NCI-H187 (cell line): ENCODE data around the gene FHAD1.

ENCODE experiments used
- DNase-seq, 2 experiments: peaks; one replicate each; lab custom pipeline; 2025; lab: John Stamatoyannopoulos, UW

FHAD1 gene

DNA sequence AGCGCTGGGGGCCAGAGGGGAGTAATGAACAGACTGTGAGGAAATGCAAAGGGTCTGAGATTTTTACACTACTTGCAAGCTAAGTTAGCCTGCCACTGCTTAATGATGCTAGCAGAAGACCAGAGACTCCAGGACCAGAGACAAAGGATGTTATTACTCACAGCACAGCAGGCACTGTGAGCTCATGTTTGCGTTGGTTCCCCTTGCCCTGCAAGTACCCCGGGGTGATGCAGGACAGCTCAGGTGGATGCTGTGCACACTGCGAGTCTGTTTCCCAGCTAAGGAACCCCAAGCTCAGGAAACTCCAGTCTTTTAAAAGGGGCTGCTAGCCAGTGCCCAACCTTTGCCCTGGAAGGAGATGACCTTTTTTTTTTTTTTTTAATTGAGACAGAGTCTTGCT, 1.2 kb downstream of the FHAD1 start:
- DNase-seq = no peak

DNA sequence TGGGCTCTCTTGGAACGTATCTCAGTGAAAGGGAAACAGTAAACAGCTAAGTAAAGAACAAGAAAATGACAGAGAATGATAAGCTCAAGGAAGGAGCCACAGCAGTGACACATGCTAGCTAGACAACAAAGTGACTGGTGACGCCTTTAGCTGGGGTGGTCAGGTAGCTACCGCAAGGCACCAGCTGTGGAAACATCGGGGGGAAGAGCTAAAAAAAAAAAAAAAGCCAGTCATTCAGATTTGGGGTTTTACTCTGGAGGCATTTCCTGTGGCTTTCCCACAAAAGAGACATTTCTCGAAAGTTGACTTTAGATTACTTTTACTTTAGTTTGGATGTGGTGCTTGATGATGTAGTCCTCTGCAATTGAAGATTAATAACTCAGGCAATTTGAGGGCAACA, 2.1 kb downstream of the FHAD1 start:
- no peak for DNase-seq

DNA sequence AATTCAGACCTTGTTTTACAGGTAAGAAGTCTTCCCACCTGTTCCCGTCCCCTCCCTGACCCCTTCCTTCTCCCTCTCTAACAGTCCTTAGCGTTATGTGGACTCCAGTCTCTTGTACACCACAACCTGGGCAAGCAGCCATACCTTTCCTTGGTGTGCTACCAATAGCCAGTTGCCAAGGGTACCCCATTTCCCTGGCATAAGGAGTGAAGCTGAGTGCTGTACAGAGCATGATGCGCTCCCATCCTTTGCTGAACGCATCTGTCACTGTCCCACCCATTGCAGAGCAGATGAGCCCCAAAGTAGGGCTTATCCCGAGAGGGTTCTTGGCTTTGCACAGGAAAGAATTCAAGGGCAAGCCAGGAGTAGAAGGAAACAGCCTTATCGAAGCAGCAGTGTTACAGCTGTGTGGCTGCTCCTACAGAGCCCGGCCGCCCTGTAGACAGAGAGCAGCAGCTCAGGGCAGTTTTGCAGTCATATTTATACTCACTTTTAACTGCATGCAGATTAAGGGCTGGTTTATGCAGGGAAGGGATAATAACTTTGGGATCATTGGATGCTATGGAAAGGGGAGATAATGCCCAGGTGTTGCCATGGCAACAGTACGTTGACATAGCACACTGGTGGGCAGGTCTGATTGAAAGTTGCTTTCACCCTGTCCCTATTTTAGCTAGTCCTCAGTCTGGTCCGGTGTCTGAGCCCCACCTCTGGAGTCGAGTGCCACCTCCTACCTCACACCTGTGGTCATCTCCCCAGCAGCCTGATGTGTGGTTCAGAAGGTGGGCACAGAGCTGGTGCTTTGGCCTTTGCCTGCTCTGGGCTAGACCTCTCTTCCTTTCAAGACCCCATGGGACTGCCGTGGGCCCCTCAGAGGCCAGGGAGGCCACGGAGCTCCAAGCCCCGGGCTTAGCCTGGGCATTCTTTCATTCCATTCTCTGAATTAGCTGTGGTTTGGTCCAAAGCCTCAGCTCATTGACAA, 5.1 kb downstream of the FHAD1 start:
- no peak for DNase-seq

DNA sequence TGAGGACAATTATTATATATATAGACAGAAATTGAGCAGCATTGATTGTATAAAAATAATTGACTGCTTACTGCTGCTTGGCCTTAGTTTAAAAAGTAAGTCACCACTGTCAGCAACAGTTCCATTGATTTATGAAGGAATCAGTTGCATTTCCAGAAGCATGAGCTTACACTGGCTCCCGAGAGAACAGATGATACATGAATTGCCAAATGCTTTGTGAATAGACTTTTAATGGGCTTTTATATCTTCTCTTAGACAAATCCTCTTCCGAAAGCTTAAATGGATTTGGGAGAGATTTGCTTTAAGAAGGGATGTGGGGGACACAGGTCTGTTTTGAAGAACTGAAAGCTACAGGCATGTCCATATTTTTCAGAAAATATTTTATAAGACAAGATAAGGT, 7.5 kb downstream of the FHAD1 start:
- no peak for DNase-seq

DNA sequence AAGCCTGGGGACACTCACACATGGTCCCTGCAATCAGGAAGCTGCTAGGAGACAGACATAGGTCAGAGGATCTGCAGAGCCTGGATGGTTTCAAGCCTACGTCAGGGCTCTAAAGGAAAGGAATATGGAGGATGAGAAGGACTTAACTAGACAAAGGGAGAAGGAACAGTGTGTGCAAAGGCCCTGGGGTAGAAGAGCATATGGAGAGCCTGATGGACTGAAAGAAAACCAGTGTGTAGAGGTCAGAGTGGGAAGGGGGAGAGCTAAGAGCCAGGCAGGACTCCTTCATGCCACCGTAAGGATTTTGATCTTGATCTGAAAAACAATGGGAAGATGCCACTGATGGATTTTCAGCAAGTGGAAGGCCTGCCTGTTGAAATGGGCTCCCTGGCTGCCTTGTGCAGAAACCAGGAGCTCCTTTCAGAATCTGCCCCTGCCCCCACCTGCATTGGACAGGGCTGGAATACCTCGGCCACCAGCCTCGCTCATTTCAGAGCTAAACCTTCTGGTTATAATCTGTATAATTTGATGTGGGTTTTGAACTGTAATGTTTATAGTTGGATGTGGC, 8.6 kb downstream of the FHAD1 start:
- DNase-seq = no peak

DNA sequence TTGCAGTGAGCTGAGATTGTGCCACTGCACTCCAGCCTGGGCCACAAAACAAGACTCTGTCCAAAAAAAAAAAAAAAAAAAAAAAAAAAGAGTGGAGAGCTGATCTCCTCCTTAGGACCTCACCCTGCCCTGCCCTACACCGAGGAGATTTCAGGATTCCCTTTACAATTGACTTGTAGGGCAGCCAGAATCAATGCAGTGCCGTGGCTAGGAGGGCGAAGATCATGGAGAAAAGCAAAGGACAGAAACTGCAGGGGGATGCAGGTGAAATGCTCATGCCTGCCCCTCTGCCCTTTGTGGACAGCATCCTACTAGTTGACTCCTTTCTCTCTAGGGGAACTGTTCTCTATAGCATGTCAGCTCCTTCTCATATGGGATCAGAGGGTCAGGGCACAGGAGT, 9.6 kb downstream of the FHAD1 start:
- no peak for DNase-seq

DNA sequence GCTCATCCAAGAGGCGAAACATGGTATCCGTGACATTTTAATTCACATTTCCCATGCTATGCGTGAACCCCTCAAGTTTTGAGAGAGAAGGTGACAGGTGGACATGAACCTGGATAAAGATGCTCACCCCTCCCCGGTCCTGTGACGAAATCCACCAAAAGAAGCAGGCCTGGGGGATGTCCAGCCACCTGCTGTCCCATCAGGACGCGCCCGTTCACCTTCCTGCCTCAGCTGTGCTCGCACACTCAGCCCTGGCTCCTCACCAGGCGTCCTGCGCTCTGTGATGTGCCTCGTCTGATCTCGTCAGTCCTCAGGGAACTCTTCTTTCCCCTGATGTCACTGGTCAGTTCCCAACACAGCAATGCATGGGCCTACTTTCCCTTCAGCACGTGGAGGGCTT, 10.3 kb downstream of the FHAD1 start:
- no peak for DNase-seq

DNA sequence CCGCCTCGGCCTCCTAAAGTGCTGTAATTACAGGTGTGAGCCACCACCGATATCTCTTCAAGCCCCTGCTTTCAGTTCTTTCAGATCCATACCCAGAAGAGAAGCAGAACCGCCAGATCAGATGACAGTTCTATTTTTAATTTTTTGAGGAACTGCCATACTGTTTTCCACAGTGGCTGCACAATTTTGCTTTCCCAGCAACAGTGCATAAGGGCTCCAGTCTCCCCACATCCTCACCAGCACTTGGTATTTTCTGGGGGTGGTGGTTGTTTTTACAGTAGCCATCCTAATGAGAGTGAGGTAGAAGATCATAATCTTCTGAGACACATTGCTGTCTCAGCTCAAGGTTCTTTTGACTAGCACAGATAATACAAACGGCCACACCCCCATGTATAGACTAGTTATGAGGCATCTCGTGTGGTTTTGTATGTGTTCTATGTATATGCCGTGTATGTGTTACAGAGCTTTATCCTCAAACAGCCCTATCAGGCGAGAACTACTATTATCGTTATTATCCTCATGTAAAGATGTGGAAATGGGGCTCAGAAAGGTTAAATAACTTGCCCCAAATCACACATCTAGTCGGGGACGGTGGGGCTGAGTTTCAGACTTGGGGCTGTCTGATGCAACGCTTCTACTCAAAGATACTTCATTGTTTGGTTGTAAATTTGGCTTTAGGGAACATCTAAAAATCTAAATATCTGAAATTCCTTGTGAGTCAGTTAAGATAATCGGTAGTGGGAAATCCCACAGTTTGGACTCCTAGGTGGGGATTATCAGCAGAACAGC, 12.0 kb downstream of the FHAD1 start:
- DNase-seq = no peak

DNA sequence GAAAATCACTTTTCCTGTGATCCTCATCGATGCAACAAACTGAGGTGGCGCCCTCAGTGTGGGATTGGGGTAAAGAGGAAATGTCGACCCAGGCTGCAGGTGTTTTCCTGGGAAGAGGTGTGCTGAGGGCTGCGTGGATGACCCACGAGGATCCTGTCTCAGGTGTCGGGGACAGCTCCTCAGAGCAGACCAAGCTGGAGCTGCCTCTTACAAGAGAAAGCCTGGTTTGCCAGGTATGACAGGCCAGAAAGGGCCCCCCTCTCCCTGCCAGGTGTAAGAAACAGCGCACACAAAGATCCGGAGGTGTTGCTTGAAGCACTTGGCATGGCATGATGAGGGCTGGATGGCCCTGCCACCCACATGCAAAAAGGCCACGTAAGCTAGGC, 12.6 kb downstream of the FHAD1 start:
- DNase-seq = no peak

DNA sequence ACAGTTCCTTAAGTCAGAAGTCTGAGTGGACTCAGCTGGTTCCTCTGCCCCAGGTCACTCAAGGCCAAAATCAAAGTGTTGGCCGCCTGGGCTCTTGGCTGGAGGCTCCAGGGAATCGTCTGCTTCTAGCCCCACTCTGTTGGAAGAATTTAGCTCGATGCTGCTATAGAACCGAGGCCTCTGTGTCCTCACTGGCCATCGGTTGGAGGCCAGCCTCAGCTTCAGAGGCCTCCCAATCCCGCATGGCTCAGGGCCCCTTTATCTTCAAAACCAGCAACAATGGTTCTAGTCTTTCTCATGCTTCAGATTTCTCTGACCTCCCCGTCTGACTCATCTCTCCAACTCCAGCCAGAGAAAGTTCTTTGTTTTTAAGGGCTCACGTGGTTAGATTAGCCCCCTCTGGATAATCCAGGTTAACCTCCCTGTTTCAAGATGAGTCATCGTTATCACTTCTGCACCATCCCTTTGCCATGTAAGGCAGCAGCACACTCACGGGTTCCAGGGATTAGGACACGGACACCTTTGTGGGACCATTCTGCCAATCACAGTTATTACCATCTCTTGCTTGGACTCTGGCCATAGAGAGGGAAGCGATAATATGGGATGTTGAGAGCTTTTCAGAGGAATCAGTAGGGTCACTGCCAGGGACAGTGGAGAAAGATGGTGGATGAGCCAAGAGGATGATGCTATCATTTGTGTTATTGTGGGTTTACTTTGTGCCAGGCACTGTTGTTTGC, 13.6 kb downstream of the FHAD1 start:
- DNase-seq = no peak

DNA sequence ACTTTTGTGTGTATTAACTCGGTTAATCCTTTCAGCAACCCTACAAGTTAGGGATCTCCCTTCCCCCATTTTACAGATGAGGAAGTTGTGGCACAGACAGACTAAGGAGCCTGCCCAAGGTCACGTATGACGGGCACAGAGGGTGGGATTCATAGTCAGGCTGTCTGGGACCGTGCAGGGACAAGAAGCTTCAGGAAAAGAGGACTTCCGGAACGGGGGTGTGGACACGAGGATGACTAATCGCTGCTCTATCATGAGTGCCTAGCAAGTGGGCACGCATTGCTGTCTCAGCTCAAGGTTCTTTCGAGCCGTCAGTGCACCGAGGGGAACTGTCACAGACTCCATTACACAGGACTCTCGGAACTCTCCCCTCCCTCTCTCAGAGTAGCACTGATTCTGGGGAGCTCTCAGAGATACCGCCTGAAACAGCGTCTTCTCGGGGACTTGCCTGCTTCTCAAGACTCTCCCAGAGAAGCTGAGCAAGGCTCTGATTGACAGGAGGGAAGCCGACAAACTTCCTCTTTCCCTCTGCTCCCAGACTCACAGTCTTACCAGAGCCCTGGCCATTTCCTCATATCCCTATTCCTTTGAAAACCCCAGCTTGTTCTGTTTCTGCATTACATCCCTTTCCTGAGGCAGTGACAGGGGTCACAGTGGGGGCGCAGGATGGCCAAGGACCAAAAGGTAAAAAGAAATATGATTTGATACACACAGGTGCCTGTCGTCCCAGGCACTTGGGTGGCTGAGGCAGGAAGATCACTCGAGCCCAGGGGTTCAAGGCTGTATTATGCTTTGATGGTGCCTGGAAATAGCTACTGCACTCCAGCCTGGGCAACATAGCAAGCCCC, 14.4 kb downstream of the FHAD1 start:
- no peak for DNase-seq

DNA sequence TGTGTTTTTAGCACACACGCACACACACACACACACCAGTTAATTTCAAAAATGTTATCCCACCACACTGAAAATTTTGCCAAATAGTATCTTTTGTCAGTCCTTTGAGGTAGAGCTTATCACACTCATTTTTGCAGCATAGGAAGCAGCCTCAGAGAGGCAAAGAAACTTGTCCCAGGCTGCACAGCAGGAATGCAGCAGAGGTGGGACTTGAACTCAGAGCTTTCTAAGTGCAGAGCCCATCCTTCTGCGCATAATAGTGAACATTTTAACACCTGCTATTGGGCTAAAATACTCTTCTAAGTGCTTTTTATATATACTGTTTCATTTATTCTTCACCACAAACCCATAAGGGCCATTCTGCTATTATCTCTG, 15.0 kb downstream of the FHAD1 start:
- no peak for DNase-seq

DNA sequence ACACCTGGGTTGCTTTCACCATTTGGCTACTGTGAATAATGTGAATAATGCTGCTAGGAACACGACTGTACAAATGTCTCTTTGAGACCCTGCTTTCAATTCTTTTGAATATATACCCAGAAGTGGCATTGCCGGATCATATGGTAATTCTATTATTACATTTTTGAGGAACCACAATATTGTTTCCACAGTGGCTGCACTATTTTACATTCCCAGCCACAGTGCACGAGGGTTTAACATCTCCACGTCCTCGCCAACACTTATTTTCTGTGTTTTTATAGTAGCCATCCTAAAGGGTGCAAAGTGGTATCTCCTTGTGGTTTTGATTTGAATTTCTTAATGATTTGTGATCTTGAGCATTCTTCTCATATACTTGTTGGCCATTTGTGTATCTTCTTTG, 15.7 kb downstream of the FHAD1 start:
- no peak for DNase-seq

DNA sequence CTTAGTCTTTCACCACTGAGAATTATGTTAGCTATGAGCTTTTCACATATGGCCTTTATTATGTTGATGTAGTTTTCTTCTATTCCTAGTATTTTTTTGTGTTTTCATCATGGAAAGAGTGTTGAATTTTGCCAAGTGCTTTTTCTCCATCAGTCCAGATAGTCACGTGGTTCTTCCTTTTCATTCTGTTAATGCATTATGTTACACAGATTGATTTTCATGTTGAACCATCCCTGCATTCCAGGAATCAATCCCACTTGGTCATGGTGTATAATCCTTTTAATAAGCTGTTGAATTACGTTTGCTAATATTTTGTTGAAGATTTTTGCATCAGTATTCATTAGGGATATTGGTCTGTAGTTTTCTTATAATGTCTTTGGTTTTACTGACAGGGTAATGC, 17.7 kb downstream of the FHAD1 start:
- no peak for DNase-seq

DNA sequence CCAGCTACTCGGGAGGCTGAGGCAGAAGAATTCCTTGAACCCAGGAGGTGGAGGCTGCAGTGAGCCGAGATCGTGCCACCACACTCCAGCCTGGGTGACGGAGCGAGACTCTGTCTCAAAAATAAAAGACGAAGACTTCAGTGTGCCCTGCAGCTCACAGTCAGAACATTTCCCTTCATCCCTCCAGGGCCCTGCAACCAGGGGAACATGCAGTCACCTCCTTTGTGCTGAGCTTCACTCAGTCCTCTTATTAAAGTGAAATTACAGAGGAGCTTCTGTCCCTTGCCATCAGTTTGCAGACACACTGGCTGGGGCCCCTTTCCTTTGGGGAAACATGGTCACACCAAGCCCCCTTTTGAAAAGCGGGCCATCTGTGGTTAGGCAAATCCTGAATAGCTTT, 24.2 kb downstream of the FHAD1 start:
- no peak for DNase-seq

DNA sequence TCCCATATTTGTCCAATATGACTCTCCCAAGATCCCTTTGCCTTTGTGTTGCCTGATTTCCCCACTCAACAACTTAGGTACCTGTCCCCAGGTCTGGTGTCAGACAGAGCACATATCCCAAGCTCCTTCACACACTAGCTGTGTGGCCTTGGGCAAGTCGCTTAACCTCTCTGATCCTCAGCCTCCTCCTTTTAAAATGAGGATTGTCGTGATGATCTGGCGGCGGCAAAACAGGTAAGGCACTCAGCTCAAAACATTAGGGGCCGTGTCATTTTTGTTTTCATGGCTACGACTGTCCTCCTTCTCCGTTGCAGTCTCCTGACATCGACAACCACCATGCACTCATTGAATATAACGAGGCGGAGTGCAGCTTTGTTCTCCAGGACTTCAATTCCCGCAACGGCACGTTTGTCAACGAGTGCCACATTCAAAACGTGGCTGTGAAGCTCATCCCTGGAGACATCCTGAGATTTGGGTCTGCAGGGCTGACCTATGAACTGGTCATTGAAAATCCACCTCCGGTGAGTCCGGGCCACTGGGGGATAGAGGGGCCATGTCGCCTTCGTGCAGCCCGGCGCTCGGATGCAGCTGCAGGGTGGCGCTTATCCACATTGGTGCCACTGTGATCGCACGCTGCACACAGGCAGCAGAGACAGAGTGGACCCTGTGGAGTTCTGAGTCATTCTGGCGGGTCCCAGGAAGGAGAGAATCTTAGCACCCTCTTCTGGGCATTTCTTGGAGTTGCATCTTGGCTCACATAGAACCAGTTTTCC, 25.2 kb downstream of the FHAD1 start:
- DNase-seq = peak; percentile 8 to 52

DNA sequence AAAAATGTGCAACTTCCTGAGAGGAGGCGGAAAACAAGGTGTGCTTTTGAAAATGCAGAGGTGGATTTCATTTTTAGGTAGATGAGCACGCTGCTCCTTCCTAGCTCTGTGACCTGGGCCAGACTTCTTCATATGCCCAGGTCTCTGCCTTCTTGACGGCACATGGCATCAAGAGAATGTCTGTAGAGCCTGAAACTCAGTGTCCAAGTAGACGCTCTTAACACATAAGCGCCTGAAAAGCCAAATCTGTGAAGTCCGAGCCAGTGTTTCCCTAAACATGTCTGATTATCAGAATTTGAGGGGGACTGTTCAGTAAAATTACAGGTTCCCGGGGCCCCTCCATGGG, 25.7 kb downstream of the FHAD1 start:
- no peak for DNase-seq

DNA sequence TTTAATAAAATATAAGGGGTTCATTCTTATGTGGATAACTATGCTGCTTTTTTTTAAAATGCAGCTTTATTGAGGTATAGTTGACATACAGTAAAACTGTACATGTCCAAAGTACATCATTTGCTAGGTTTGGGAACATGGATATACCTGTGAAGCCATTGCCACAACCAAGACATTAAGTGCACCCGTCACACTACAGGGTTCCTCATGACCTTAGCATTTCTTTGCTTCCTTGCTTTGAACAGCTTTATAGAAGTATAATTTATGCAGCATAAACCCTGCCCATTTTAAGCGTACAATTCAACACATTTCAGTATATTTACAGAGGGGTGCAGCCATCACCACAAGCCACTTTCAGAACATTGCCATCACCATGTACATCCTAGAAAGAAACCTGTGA, 26.3 kb downstream of the FHAD1 start:
- DNase-seq = no peak

DNA sequence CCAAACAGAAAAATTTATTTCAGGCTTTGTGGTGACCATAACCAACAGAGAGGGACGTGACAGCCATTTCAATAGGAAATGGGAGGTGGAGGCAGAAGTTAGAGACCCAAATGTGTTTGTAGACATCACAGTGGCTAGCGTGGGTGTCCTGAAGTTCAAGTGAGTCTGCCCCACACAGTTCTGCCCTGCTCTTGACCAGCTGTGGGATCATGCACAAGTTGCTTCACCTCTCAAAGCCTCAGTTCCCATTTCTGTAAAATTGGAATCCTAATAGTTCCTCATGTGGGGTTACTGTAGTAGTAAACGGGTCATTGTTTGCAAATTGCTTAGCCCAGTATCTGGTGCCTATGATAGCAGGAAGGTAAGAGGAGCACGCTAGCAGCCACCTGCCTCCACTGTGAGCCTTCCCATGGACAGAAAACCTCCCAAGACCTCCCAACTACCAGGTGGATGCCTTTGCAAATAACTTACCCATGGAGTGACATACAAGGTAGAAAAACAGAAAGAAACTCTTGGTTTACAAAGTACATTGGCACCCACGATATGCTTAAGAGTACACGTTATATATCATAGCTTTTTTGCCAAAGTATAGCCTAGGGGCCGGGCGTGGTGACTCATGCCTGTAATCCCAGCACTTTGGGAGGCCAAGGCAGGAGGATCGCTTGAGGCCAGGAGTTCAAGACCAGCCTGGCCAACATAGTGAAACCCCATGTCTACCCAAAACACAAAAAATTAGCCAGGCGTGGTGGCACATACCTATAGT, 29.1 kb downstream of the FHAD1 start:
- DNase-seq = no peak
